T-helper 2 cell treated with Interferon-gamma antibody and Interleukin-4, amounts not matched to agents 100 ng/mL and 5 ng/mL, for 36 hours (primary cell): ENCODE results near the gene PIGQ. TPM values are rescaled to one million over a fixed set of nuclear protein-coding genes. Genes with fewer than 3 reads are reported as not detected.

Experiments
- intact Hi-C: fragments of 100-400 bp; cut with micrococcal nuclease; formaldehyde crosslinking; loops from one replicate; pipeline ENCODE4 v1.15.1; 2023
- total RNA-seq: library from RNA; stranded (reverse); gene quantifications from 2 replicates; pipeline ENCODE4 v1.2.3, GENCODE V29; 2022

The PIGQ gene
- total RNA-seq, 1 donor from 2014 or later, result 43.3 TPM

- intact Hi-C loops, result no loop called here
These were observed 29.3 kb downstream of the PIGQ start for GRCh38 chr16:598823-599739.

GRCh38 chr16:600781-601180, 31.0 kb downstream of the PIGQ start:
- intact Hi-C loops, result no loop called here

GRCh38 chr16:603933-604332, 34.2 kb downstream of the PIGQ start:
- intact Hi-C loops, result no loop called here

GRCh38 chr16:606656-607307, 37.0 kb downstream of the PIGQ start:
- intact Hi-C loops, result no loop called here

- intact Hi-C loops, result no loop called here
These were observed 38.3 kb downstream of the PIGQ start for GRCh38 chr16:608019-608418.

- intact Hi-C loops, result no loop called here
These were observed 39.5 kb downstream of the PIGQ start for GRCh38 chr16:609316-609715.

GRCh38 chr16:609984-610383, 40.2 kb downstream of the PIGQ start:
- intact Hi-C loops, result no loop called here

GRCh38 chr16:610513-611381, 41.0 kb downstream of the PIGQ start:
- intact Hi-C loops, result no loop called here

- intact Hi-C loops, result no loop called here
These were observed 45.4 kb downstream of the PIGQ start for GRCh38 chr16:615122-615521.

- intact Hi-C loops, result no loop called here
These were observed 47.2 kb downstream of the PIGQ start for GRCh38 chr16:616733-617586.

- intact Hi-C loops, result no loop called here
These were observed 48.1 kb downstream of the PIGQ start for GRCh38 chr16:617855-618254.

- intact Hi-C loops, result no loop called here
These were observed 49.8 kb downstream of the PIGQ start for GRCh38 chr16:619476-620100.

GRCh38 chr16:620700-621525, 51.1 kb downstream of the PIGQ start:
- intact Hi-C loops, result no loop called here

- intact Hi-C loops, result no loop called here
These were observed 51.8 kb downstream of the PIGQ start for GRCh38 chr16:621526-622105.

- intact Hi-C loops, result no loop called here
These were observed 53.1 kb downstream of the PIGQ start for GRCh38 chr16:622920-623280.

GRCh38 chr16:624526-625070, 54.8 kb downstream of the PIGQ start:
- intact Hi-C loops, result no loop called here

- intact Hi-C loops, result no loop called here
These were observed 55.6 kb downstream of the PIGQ start for GRCh38 chr16:625117-625976.
